Glutamatergic neuron (in vitro differentiated cells): Measurements from ENCODE around the gene PLCL1. TPM values are rescaled to one million over a fixed set of nuclear protein-coding genes. Genes with fewer than 3 reads are reported as not detected.

Experiments used
- DNase-seq: peaks from one replicate; pipeline ENCODE4 v3.0.0; 2022
- H3K27ac Mint-ChIP-seq: one replicate; pipeline ENCODE4 v1.8.0; 2020; ENCODE audit warnings: mild to moderate bottlenecking, mixed read lengths, inconsistent platforms; ENCODE audit not compliant: unreplicated experiment
- H3K27me3 Mint-ChIP-seq: one replicate; pipeline ENCODE4 v1.8.0; 2020; ENCODE audit warnings: mild to moderate bottlenecking, moderate library complexity, mixed read lengths, inconsistent platforms; ENCODE audit not compliant: unreplicated experiment
- H3K36me3 Mint-ChIP-seq: one replicate; pipeline ENCODE4 v1.8.0; 2020; ENCODE audit warnings: mild to moderate bottlenecking, mixed read lengths, inconsistent platforms; ENCODE audit not compliant: unreplicated experiment
- H3K4me1 Mint-ChIP-seq: one replicate; pipeline ENCODE4 v1.8.0; 2020; ENCODE audit warnings: mild to moderate bottlenecking, low read depth, mixed read lengths, inconsistent platforms; ENCODE audit not compliant: unreplicated experiment
- H3K4me3 Mint-ChIP-seq: one replicate; pipeline ENCODE4 v1.8.0; 2020; ENCODE audit warnings: mild to moderate bottlenecking, mixed read lengths, inconsistent platforms; ENCODE audit not compliant: unreplicated experiment
- H3K9me3 Mint-ChIP-seq: one replicate; pipeline ENCODE4 v1.8.0; 2020; ENCODE audit warnings: mild to moderate bottlenecking, moderate library complexity, mixed read lengths, inconsistent platforms; ENCODE audit not compliant: unreplicated experiment
- CTCF ChIP-seq: fragments of 200-600 bp; sonication (generic); IDR thresholded peaks from one replicate; pipeline ENCODE4 v1.5.0; 2021; ENCODE audit not compliant: partially characterized antibody, unreplicated experiment
- total RNA-seq: library from RNA; stranded (reverse); fragmentation: NEBNext Ultra II Directional; extraction: Animal tissue kit (Norgen Biotek cat#: 25700); gene quantifications from one replicate; pipeline ENCODE4 v1.2.1, GENCODE V29; 2021; ENCODE audit not compliant: unreplicated experiment

PLCL1 gene
- total RNA-seq, 1 donor from 2014 or later = 28.8 TPM

DNA sequence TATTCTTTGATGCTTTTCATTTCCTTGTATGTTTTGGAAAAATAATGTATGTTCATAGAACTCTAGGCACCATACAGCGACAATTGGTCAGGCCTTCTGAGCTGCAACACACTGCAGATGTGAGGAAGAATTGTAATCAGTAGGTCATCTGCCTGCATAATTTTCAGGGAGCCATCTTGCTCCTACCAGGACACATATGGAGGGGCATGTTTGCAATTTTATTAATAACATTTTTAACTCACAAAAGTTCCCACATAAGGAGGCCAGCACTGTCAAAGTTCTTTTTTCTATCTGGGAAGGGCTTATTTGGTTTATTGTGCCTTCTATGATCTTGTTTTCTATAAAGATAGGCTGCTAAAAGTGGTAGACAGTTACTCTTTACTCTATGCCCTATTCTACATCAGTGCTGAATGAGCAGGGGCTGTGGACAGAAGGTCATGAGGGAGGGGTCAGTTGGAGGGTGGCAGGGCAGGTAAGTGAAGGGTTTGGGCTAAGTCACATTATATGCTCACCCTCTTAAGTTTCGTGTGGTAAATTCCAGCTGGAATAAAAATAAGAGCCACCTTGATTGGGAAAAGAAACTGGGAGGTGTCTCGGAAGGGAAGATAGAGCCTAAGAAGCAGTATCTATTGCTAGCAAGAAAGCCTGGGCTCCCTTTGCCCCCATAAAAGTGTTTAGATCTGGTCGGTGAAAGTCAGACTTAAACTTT lies 126.3 kb downstream of the PLCL1 start:
- no peaks in the 10 kb centered on the region for H3K36me3 Mint-ChIP-seq
- H3K27me3 Mint-ChIP-seq = no peaks in the 10 kb centered on the region
- H3K4me3 Mint-ChIP-seq = no peak overlapping the region
- no peak overlapping the region for H3K27ac Mint-ChIP-seq
- no peaks in the 10 kb centered on the region for H3K4me1 Mint-ChIP-seq
- DNase-seq = no peak
- peaks cover 2% of the 10 kb centered on the region for H3K9me3 Mint-ChIP-seq
- TF ChIP-seq CTCF = no peak

DNA sequence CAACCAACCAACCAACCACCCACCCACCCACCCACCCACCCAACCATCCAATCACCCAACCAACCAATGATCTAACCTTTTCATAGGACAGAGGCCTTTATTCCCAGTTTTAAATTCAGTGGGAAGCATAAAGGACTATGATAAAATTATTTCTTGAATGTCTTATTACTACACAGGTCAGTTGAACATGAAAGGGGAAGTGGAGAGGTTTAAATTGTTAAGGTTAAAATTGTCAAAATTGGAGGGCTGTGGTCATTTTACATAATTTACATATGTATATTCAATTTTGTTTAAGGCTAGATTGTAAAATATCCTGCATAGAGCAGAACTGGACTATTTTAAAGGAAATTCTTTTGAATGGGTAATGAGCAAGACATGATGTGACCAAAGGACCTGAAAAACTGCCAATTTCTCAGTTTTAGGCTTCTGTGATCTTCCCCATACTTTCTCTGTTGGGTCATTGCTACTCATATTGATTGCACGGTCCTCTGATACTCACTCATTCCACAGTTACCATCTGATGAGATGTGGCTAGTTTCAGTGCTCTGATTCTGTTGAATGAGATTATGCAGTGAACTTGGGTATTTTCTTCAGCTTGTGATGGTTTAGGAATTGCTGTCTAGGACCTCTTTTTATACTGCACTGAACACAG lies 127.4 kb downstream of the PLCL1 start:
- Mint-ChIP-seq H3K9me3 (peaks cover 2% of the 10 kb centered on the region), H3K4me1 (no peaks in the 10 kb centered on the region), H3K27ac (no peak overlapping the region), H3K4me3 (no peak overlapping the region), H3K36me3 (no peaks in the 10 kb centered on the region), H3K27me3 (no peaks in the 10 kb centered on the region)
- TF ChIP-seq CTCF = no peak
- no peak for DNase-seq

DNA sequence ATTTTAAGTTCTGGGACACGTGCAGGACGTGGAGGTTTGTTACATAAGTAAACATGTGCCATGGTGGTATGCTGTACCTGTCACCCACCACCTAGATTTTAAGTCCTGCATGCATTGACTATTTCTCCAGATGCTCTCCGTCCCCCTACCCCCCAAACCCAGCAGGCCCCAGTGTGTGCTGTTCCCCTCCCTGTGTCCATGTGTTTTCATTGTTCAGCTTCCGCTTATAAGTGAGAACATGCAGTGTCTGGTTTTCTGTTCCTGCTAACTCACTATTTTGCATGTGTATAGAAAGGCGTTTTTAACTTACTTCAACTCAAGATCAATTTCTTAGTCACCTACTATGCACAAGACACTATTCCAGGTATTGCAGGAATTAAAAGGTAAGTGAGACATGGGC lies 128.0 kb downstream of the PLCL1 start:
- Mint-ChIP-seq H3K27ac (no peak overlapping the region), H3K9me3 (peaks cover 2% of the 10 kb centered on the region), H3K4me1 (no peaks in the 10 kb centered on the region), H3K4me3 (no peak overlapping the region), H3K36me3 (no peaks in the 10 kb centered on the region), H3K27me3 (no peaks in the 10 kb centered on the region)
- DNase-seq = no peak
- no peak for TF ChIP-seq CTCF

DNA sequence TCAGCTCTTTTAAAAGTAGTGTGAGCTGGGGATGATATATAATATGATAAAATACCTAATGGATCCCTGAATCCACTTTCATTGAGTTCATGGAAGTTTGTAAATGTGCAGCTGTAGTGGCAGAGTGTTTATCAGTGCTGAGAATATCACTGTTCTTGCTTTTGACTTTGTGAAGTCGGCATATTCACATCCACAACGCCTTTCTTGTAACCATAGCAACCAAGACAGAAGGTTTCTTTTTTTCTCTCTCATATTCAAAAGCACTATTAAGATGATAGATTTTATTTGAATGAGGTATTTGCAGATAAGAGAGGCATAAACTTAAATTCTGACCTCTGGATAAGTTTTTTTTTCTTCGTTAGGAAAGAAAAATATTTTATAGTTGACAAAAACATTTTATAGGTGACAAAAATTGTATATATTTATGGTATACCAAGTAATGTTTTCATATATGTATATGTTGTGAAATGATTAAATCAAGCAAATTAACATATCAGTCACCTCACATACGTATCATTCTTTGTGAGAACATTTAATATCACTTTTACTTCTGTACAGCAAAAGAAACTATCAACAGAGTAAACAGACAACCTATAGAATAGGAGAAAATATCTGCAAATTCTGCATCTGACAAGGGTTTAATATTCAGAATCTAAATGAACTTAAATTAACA lies 130.0 kb downstream of the PLCL1 start:
- no peaks in the 10 kb centered on the region for H3K27me3 Mint-ChIP-seq
- peaks cover 2% of the 10 kb centered on the region for H3K9me3 Mint-ChIP-seq
- no peak for TF ChIP-seq CTCF
- H3K36me3 Mint-ChIP-seq = no peaks in the 10 kb centered on the region
- no peak overlapping the region for H3K4me3 Mint-ChIP-seq
- no peak for DNase-seq
- no peaks in the 10 kb centered on the region for H3K4me1 Mint-ChIP-seq
- no peak overlapping the region for H3K27ac Mint-ChIP-seq

DNA sequence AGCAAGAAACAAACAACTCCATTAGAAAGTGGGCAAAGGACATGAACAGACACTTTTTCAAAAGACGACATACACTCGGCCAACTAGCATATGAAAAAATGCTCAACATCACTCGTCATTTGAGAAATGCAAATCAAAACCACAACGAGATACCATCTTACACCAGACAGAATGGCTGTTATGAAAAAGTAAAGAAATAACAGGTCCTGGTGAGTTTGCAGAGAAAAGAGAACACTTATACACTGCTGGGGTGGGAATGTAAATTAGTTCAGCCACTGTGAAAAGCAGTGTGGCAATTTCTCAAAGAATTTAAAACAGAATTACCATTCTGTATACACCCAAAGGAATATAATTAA lies 130.5 kb downstream of the PLCL1 start:
- Mint-ChIP-seq H3K9me3 (peaks cover 2% of the 10 kb centered on the region), H3K27me3 (no peaks in the 10 kb centered on the region), H3K36me3 (no peaks in the 10 kb centered on the region), H3K27ac (no peak overlapping the region), H3K4me3 (no peak overlapping the region), H3K4me1 (no peaks in the 10 kb centered on the region)
- TF ChIP-seq CTCF = no peak
- no peak for DNase-seq
